Fibroblast of skin of right quadriceps (primary cell): ENCODE data around the gene CHRNA7.

ENCODE experiments used
- DNase-seq: peaks from one replicate; pipeline ENCODE4 v3.0.0-alpha.2; 2013

Gene CHRNA7

GRCh38 chr15:32091505-32092380 lies 61.4 kb downstream of the CHRNA7 start:
- no peak for DNase-seq

DNA sequence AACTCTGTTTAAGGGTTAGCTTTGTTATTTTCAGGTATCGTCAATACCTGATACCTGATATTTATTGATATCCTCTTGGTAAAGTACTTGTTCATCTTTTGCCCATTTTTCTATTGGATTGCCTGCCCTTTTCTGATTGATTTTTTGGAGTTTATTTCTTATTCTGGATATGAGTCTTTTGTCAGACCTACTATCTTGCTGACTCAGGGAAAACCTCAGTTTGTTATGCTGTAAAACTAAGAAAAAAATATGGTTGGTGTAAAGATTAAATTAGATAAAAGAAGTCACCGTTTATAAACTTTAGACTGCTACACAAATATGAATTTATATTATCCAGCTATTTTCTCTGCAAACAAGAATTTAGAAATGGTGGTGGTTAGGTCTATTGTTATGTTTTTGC lies 65.9 kb downstream of the CHRNA7 start:
- DNase-seq, result no peak

DNA sequence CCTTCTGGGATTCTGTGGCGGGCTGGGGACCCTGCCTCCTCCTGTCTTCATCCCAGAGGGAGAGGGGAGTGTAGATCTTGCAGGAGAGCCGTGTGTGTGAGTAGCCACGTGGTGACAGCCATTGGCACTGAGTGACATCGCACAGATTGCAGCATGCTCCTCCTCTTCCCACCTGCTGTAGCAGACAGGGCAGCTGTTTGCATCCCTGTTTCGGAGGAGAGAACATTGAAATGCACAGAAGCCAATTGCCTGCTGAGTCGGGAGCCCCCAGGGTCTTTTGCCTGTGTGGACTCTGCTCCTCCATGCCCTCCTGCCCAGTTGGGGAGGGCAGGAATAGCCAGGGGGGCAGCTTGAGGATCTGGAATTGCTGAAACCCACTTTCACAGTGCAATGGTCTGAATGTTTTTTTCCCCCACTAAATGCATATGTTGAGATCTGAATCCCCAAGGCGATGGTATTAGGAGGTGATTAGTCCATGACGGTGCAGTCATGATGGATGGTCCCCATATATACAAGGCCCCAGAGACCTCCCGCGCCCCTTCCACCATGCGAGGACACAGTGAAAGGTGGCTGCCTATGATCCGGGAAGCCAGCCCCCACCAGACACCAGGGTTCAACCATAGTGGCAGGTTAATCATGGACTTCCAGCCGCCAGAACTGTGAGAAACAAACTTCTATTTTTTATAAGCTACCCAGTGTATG lies 66.8 kb downstream of the CHRNA7 start:
- DNase-seq, result no peak

GRCh38 chr15:32098033-32098432 lies 67.7 kb downstream of the CHRNA7 start:
- DNase-seq, result no peak

DNA sequence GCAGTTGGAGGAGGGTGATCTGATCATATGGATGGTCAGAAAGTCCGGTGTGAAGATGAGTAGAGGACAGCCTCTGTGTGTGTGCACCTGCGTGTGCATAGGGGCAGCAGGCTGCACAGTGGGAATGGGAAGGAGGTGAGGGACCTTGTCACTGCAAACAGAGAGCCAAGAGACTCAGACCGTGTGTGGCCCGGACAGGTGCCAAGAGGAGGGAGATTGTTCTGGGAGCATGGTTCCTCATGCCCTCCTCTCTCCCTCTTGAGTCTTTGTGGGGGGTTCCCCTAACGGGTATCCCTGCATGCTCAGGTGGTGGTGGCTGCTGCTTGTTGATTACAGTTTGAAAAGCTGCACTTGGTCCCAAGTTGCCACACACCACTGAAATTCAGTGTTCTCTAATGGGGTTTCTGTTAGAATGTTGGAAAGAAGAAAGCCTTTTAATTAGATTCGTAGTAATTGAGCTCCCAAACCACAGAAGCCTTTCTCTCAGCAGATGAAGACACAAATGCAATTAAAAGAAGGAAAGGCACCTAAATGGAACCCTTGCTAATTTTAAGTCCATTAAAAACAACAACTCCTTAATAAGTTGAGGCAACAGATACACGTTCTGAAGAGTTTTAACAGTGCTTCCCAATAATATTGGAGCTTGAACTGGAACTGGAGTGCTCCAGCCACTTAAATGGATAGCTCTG lies 68.9 kb downstream of the CHRNA7 start:
- no peak for DNase-seq

DNA sequence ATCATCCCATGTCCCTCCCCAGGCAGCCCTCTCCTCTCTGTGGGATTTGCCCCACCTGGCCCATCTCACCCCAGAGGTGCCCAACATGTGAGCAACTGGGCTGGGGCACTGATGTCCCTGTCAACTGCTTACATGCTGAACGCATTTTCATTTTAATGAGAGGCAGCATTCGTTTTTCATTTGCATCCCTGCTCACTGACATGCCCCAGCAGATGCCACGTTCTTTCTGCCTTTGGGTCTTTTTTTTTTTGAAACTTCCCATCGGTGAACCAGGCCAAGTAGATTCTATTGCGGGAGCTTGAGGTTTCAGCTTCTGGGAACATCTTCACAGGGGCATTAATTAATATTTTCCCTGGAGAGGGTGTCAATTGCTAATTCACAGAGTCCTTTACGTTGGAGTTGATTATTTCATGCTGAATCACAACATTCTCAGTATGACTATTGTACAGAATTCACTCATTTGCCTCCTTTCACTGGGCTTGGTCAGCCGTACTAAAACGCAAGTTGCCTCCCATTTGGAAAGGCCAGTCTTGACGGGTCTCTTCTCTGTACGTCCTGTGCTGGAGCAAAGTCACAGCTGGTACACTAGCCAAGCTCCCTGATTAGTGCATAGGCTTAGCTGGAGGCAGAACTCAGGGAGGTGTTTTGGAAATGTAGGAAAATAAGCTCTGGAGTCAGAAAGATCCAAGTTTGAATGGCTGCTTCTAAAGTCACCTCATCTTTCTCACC lies 69.8 kb downstream of the CHRNA7 start:
- DNase-seq, result no peak

GRCh38 chr15:32104061-32104995 lies 74.0 kb downstream of the CHRNA7 start:
- DNase-seq, result no peak

DNA sequence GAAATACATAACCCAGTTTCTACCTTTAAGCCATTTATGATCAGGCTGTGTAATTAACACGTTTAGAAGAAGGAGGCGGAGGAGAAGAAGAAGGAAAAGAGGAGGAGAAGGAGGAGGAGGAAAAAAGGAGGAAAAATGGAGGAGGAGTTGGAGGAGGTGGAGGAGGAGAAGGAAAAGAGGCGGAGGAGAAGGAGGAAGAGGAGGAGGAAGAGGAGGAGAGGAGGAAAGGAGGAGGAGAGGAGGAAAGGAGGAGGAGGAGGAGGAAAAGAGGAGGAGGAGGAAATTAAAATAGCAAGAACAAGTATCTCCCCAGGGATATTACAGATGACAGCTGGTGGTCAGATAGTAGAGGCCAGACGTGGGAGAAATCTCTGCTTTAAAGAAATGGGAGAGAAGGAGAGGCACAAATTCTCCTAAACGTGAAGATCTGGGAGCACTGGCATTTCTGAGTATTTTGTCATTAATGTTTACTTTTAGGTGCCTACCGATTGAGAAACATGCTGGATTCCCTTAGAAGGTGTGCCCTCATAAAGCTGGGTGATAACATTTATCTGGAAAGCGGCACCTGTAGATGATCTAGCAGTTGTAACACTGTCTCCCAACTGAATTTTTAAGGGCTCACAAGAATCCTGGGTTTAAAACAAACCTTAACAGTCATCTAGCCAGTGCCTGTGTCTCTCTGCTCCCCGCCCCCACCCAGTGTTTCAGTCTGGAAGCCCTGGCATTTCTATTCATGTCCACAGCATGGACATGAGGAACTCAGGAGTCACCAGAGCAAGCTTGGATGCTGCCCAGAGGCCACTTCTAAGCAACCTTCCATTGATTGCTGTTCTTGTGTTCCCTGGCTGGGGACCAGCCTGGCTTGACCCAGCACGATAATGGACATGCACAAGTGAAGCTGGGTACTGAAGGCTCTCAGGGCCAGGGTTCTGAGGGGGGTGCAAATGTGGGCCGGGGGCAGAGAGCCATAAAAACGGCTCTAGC lies 75.2 kb downstream of the CHRNA7 start:
- no peak for DNase-seq

GRCh38 chr15:32106401-32107381 lies 76.4 kb downstream of the CHRNA7 start:
- DNase-seq, result no peak

DNA sequence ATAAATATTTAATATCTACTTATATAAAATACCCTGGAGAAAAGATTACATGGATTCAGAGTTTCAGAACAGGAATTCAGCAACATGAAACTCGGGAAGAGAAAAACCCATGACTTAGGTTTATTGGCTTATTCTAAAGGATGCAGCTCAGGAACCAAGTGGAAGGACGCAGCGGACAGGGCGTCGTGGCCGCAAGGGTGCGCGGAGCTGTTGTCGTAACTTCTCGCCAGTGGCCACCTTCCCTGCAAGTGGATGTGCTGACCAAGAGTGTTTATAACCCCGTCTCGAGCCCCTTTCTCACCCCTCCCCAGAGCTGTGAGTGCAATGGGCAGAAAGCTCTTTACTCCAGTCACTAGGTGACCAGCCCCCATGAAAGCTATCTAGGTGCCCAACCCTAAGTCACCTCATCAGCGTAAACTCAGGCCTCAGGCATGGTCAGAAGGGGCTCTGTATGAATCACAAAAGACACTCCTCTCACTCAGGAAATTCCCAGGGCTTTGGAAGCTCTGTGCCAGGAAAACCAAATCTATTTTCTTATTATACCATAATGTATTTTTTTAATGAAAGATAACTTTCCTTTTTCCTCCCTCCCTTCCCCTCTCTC lies 77.3 kb downstream of the CHRNA7 start:
- no peak for DNase-seq

- DNase-seq, result no peak
Observed at GRCh38 chr15:32108661-32109060, 78.3 kb downstream of the CHRNA7 start.

DNA sequence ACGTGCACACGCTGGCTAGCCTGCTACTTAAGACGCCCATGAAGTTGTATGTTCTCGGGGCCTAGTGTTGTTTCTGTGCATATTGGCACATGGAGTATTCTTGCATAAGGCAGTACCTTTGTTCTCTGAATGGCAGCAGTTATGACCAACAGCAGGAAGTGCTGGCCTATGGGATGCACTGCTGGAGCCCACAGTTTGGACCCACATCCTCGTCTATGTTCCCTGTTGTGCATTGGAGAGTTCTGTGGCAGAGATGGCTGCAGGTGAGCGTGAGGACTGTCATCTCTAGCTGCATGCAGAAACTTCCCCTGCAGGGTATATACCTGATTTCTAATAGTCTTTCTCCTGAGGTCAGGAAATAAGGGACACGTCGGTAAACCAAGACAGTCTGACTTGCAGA lies 81.8 kb downstream of the CHRNA7 start:
- no peak for DNase-seq

DNA sequence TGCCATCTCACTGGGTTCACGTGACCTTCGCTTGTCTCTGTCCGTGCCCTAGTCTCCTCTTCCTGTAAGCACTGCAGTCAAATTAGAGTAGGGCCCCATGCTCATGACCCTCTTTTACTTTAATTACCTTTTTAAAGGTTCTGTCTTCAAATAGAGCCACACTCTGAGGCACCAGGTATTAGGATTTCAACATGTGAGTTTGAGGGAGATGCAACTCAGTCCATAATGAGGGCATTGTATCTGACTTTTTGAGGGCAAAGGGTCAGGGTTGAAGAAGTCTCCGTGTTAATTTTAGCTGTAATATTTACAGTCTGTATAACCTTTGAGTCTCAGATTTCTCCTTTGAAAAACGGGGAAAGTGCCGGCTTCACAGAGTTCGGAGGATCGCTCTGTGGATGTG lies 82.9 kb downstream of the CHRNA7 start:
- DNase-seq, result no peak

GRCh38 chr15:32117122-32117521 lies 86.8 kb downstream of the CHRNA7 start:
- DNase-seq, result no peak

DNA sequence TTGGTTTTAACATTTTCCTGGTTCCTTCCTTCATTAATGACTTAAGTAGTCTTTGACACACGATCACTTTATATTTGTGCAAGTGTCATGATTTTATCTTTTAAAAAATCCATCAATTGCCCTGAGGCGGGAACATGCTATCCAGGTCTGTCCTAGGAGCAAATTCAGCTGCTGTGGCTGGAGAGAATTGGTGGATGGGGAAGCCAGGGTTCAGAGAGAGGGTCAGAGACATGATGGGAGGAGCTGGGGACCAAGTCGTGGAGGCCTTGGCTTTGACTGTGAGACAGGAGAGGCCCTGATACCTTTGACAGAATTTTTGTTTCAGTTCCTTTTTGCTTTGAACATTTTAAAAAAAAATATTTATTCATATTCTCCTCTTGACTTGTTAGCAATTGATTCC lies 89.0 kb downstream of the CHRNA7 start:
- DNase-seq, result no peak

DNA sequence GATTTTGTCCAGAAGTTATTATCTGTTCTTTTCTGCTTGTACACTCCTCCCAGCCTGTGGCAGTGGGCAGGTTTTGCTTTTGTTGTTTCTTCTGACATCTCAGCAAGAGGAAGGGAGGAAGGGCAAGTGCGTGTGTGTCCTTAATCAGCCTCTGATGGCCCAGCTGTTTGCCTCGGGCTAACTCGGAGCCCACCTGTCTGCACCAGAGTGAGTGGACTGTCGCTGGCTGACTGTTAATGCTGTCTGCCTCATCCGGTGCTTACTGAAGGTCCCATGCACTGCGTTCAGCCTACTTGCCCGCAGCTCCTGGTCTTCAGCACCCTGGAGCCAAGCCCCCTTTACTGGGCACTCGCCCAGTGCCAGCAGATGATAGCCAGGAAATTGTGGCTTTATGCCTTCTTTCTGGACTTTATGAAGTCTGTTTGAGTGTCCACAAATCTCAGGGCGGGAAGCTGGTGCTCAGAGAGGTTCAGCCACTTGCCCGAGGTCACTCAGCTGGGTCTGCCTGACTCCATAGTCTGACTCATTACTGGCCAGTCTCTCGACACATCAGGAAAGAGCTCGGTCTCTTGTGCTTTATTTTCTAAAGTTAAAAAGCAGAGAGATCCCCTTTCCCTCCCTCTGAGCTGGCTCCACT lies 89.5 kb downstream of the CHRNA7 start:
- no peak for DNase-seq

DNA sequence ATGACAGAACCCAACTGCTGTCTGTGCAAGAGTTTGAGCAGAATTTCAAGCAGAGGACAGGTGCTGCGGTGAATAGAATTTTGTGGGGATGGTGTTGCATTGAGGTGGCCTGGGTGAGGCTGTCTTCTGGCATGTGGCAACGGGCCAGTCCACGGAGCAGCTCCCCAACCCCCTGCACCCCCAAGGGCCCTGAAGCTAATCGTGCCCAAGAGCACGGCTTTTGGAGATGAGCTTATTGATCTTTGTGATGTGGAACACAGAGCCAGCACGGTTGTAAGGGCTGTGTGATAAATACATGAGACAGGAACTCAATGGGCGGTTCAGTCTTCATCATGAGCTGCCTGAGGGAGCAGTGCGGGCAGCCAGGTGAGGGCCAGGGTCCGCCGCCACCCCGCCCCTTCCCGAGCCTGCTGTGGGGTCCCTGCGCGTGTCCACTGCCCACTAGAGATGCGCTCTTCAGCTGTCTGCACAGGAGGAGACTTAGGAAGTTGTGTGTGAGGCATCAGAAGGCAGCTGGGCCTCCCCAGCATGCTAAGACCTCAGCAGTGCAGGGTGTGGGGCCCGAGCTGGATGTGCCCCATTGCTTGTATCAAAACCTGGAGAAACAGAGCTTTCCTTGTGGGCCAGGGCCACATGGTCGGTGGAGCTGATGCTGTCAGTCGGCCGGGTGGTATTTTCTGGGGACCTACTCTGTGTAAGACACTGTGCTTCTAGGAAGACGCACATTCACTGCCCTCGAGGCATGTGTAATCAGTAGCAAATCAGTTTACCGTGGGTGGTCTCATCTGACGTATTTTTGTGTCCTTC lies 90.5 kb downstream of the CHRNA7 start:
- DNase-seq, result no peak

DNA sequence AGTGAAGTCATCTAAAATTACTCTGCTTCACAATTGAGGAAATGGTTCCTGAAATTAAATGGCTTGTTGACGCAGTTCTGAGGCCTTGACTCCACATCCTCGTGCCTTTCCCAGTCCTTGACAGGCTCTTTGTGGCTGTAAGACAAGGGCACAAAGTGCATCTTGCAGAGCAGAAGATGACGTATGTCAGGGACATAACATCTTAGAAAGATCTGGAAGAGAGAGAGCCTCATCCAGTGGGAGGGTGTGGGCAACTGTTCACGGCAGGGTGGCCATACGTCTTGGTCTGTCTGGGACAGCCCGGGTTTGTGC lies 91.0 kb downstream of the CHRNA7 start:
- DNase-seq, result no peak
